Measurements from ENCODE around the gene KCNJ18. TPM values are rescaled to one million over a fixed set of nuclear protein-coding genes. Genes with fewer than 3 reads are reported as not detected.
"Not testable (repeated sequence)": the region's sequence is repeated elsewhere in the genome, so short reads cannot be mapped to it uniquely, and the experiment has no call there.

KCNJ18 gene
- total and polyA plus RNA-seq, 7 donors: 0.54 TPM; not detected in 6

- H3K27ac ChIP-seq; H3K4me3 ChIP-seq; H3K9me3 ChIP-seq; H3K4me1 ChIP-seq; H3K27me3 ChIP-seq; intact Hi-C loops (cut with DNase I); H3K36me3 ChIP-seq: not testable (repeated sequence)
- 74 to 79% methylated on average over 16 of the region's 16 CpGs for WGBS, 2 donors
- DNase-seq: peak; percentile 56
These were observed 7.4 kb downstream of the KCNJ18 start for GRCh38 chr17:21699573-21700236.

DNA sequence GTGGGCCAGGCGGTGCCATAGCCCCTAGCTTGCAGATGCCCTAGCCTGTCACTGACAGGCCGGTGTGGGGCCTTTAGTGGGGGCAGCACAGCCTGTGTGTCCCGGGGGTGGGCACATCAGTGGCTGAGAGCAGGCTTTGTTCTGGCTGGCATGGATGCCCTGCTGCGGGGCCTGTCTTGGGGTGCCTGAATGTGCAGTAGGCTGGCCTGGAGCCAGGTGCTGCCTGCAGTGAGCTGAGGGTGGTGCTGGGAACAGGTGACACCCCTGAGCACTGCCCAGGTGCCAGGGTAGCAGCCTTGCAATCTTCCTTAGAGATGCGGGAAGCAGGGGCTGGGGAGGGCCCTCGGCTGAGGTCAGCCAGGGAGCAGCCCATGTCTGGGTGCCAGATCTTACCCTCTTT is 8.8 kb downstream of the KCNJ18 start:
- H3K27me3 ChIP-seq; H3K27ac ChIP-seq; H3K4me3 ChIP-seq; H3K36me3 ChIP-seq; intact Hi-C loops (cut with DNase I); H3K4me1 ChIP-seq; H3K9me3 ChIP-seq: not testable (repeated sequence)
- DNase-seq: peak; percentile 60
- WGBS, 2 donors: 62 to 85% methylated on average over 6 of the region's 6 CpGs

DNA sequence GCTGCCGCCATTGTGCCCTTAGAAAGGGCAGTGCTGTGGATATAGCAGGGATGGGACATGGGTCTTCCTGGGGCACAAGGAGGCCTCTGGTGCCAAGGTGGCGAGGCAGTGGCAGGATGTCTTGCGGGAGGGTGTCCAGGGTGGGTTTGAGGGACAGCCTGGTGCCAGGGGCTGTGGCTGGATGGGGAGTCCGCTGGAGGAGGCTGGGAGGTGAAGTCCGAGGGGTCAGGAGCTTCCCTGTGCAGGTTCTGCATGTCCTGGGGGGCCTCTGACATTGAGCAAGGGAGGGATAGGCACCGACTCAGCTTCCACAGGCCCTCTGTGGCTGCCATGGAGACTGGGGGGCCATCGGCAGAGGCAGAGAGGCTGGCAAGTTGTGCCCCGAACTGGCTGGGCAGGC is 9.7 kb downstream of the KCNJ18 start:
- H3K27ac ChIP-seq; H3K27me3 ChIP-seq; H3K9me3 ChIP-seq; intact Hi-C loops (cut with DNase I); H3K36me3 ChIP-seq; H3K4me1 ChIP-seq; H3K4me3 ChIP-seq: not testable (repeated sequence)
- WGBS, 2 donors: 78 to 81% methylated on average over 8 of the region's 8 CpGs
- peak; percentile 46 for DNase-seq

DNA sequence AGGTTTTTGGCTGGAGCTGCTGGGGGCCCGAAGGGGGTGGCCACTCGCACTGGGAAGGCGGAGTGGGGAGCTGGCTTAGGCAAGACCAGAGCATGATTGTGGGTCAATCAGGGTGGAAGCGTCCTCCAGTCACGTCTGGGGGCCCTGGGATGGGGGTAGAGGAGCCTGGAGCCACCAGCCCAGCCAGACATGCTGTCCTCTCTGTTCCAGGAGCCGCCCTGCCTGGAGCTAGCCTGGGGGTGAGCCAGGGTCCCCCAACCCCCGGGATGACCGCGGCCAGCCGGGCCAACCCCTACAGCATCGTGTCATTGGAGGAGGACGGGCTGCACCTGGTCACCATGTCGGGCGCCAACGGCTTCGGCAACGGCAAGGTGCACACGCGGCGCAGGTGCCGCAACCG is 10.2 kb downstream of the KCNJ18 start:
- H3K36me3 ChIP-seq; H3K4me1 ChIP-seq; H3K9me3 ChIP-seq; H3K27ac ChIP-seq; H3K27me3 ChIP-seq; intact Hi-C loops (cut with DNase I); H3K4me3 ChIP-seq: not testable (repeated sequence)
- peak; percentile 42 for DNase-seq
- WGBS, 2 donors: 91 to 94% methylated on average over 22 of the region's 22 CpGs

- H3K36me3 ChIP-seq; H3K9me3 ChIP-seq; H3K4me1 ChIP-seq; H3K27me3 ChIP-seq; intact Hi-C loops (cut with DNase I); H3K27ac ChIP-seq; H3K4me3 ChIP-seq: not testable (repeated sequence)
- DNase-seq: peak; percentile 26
- 92% methylated on average over 51 of the region's 51 CpGs for WGBS, 2 donors
These were observed 10.8 kb downstream of the KCNJ18 start for GRCh38 chr17:21702940-21703640.

GRCh38 chr17:21703891-21704872 is 11.9 kb downstream of the KCNJ18 start:
- H3K36me3 ChIP-seq; H3K4me1 ChIP-seq; H3K27ac ChIP-seq; H3K4me3 ChIP-seq; H3K27me3 ChIP-seq; intact Hi-C loops (cut with DNase I); H3K9me3 ChIP-seq: not testable (repeated sequence)
- 87 to 90% methylated on average over 35 of the region's 35 CpGs for WGBS, 2 donors
- peak; percentile 50 for DNase-seq

GRCh38 chr17:21705021-21705601 is 12.8 kb downstream of the KCNJ18 start:
- Histone ChIP-seq H3K4me3 (no peak overlapping the region), H3K27ac (no peak overlapping the region), H3K4me1 (no peaks in the 10 kb centered on the region), H3K9me3 (no peaks in the 10 kb centered on the region), H3K27me3 (no peaks in the 10 kb centered on the region), H3K36me3 (no peaks in the 10 kb centered on the region)
- intact Hi-C loops (cut with DNase I): no loop called here
- TF ChIP-seq EP300 (IDR thresholded peaks at IDR 0.05) (no peak), POLR2AphosphoS5 (IDR thresholded peaks at IDR 0.05) (no peak), CTCF (IDR thresholded peaks at IDR 0.05) (no peak), POLR2A (IDR thresholded peaks at IDR 0.05) (no peak)
- 77 to 79% methylated on average over 13 of the region's 13 CpGs for WGBS, 2 donors
- no peak for DNase-seq

GRCh38 chr17:21705746-21706145 is 13.4 kb downstream of the KCNJ18 start:
- H3K4me3 ChIP-seq; H3K9me3 ChIP-seq; H3K27ac ChIP-seq; DNase-seq; intact Hi-C loops (cut with DNase I); H3K4me1 ChIP-seq; H3K36me3 ChIP-seq; H3K27me3 ChIP-seq: not testable (repeated sequence)
- 75 to 81% methylated on average over 6 of the region's 6 CpGs for WGBS, 2 donors

GRCh38 chr17:21706546-21706945 is 14.2 kb downstream of the KCNJ18 start:
- DNase-seq; H3K9me3 ChIP-seq; H3K4me1 ChIP-seq; H3K4me3 ChIP-seq; H3K27ac ChIP-seq; intact Hi-C loops (cut with DNase I); H3K27me3 ChIP-seq; H3K36me3 ChIP-seq: not testable (repeated sequence)
- WGBS, 2 donors: 86 to 89% methylated on average over 7 of the region's 7 CpGs

GRCh38 chr17:21707131-21707530 is 14.8 kb downstream of the KCNJ18 start:
- H3K27me3 ChIP-seq; H3K4me1 ChIP-seq; H3K9me3 ChIP-seq; H3K4me3 ChIP-seq; H3K36me3 ChIP-seq; intact Hi-C loops (cut with DNase I); H3K27ac ChIP-seq: not testable (repeated sequence)
- peak; percentile 42 for DNase-seq
- 81% methylated on average over 6 of the region's 7 CpGs for WGBS, 2 donors
